T-cell (primary cell): Measurements from ENCODE around the gene SHROOM3. TPM values are rescaled to one million over a fixed set of nuclear protein-coding genes. Genes with fewer than 3 reads are reported as not detected.

ENCODE experiments used
- ATAC-seq, 4 experiments: fragments of 200-7000 bp in 3 of 4; fragments of 150-1000 bp in 1 of 4; cut with Tn5 transposase; replicated peaks in 1 of 4; 1 replicate in 3 of 4; 2 replicates in 1 of 4; pipeline ENCODE4 v1.10.0; 2021; ENCODE audit warnings: moderate library complexity in 3 of 4, mild to moderate bottlenecking in 2 of 4, moderate number of reproducible peaks in 1 of 4
- CTCF ChIA-PET, 2 donors: fragments of 300-600 bp; sonication (Branson Sonifier 250); formaldehyde crosslinking; loops; one replicate each; lab custom pipeline; 2022; ENCODE audit warnings: antibody characterized with exemption in 2 of 2; lab: Charles Lee
- POLR2A ChIA-PET, 2 donors: fragments of 300-600 bp; sonication (Branson Sonifier 250); formaldehyde crosslinking; loops; one replicate each; lab custom pipeline; 2022; ENCODE audit warnings: antibody characterized with exemption in 2 of 2; lab: Charles Lee
- DNase-seq, 35 experiments: peaks; one replicate each; pipeline versions ENCODE4 v3.0.0 to v3.0.0-alpha.2; 2013 to 2023
- H3K27ac ChIP-seq: one replicate; pipeline ENCODE4 v1.5.1; 2013; ENCODE audit warnings: low read length
- H3K27me3 ChIP-seq, 2 experiments: replicated peaks in 1 of 2; 1 replicate in 1 of 2; 2 replicates in 1 of 2; pipeline versions ENCODE4 v1.6.1 to v1.7.0; 2013; ENCODE audit warnings: low read length in 1 of 2, mixed read lengths in 1 of 2; ENCODE audit not compliant: control insufficient read depth in 2 of 2, insufficient read depth in 2 of 2; ENCODE audit errors: extremely low read depth in 1 of 2
- H3K36me3 ChIP-seq, 2 donors: 1 replicate in 1 of 2; 2 replicates in 1 of 2; pipeline versions ENCODE4 v1.6.1 to v1.7.0; 2013; ENCODE audit warnings: low read length in 1 of 2; ENCODE audit not compliant: control insufficient read depth in 2 of 2, insufficient read depth in 1 of 2; ENCODE audit errors: extremely low read depth in 1 of 2
- H3K4me1 ChIP-seq, 2 experiments: 1 replicate in 1 of 2; 2 replicates in 1 of 2; pipeline versions ENCODE4 v1.6.1 to v1.7.0; 2013; ENCODE audit warnings: low read length in 2 of 2, mixed read lengths in 1 of 2; ENCODE audit not compliant: insufficient read depth in 2 of 2, control insufficient read depth in 1 of 2; ENCODE audit errors: extremely low read depth in 1 of 2
- H3K4me3 ChIP-seq, 2 donors: 1 replicate in 1 of 2; 2 replicates in 1 of 2; pipeline versions ENCODE4 v1.5.1 to v1.7.0; 2013; ENCODE audit warnings: mild to moderate bottlenecking in 2 of 2, low read length in 1 of 2, moderate library complexity in 1 of 2; ENCODE audit not compliant: control insufficient read depth in 1 of 2; ENCODE audit errors: extremely low read depth in 1 of 2
- H3K9me3 ChIP-seq: 2 replicates; pipeline ENCODE4 v1.7.0; 2013
- H3K27ac Mint-ChIP-seq, 2 donors: one replicate each; pipeline ENCODE4 v1.8.0; 2020 to 2021; ENCODE audit warnings: mild to moderate bottlenecking in 2 of 2, mixed read lengths in 2 of 2
- H3K27me3 Mint-ChIP-seq, 2 donors: one replicate each; pipeline ENCODE4 v1.8.0; 2021 to 2022; ENCODE audit warnings: mixed read lengths in 2 of 2
- H3K36me3 Mint-ChIP-seq: one replicate; pipeline ENCODE4 v1.8.0; 2021; ENCODE audit warnings: mixed read lengths
- H3K4me1 Mint-ChIP-seq, 3 donors: one replicate each; pipeline ENCODE4 v1.8.0; 2020 to 2022; ENCODE audit warnings: mixed read lengths in 3 of 3, mild to moderate bottlenecking in 1 of 3
- H3K4me3 Mint-ChIP-seq, 3 donors: one replicate each; pipeline ENCODE4 v1.8.0; 2020 to 2022; ENCODE audit warnings: mild to moderate bottlenecking in 3 of 3, mixed read lengths in 3 of 3, moderate library complexity in 3 of 3
- H3K9me3 Mint-ChIP-seq, 3 donors: one replicate each; pipeline ENCODE4 v1.8.0; 2020 to 2022; ENCODE audit warnings: mixed read lengths in 3 of 3
- WGBS: methylation state at CpG from one replicate; pipeline ENCODE4 v1.1.5; 2013; ENCODE audit warnings: missing lambda C conversion rate; ENCODE audit not compliant: insufficient coverage; 5-methylcytosine and 5-hydroxymethylcytosine counted together
- total RNA-seq, 35 experiments: library from RNA in 6 of 35; stranded (reverse) in 6 of 35; fragments of 120-200 nt in 1 of 35; gene quantifications; one replicate each; pipeline versions ENCODE4 v1.2.1 to v1.2.4 and lab custom pipeline; 2013 to 2026

The SHROOM3 gene
- total RNA-seq, 5 donors from 2014 or later (not counting 1 experiment from before 2014, with no cell fraction given) = 0.22 to 1.1 (median 0.33) TPM; not detected in 2

DNA sequence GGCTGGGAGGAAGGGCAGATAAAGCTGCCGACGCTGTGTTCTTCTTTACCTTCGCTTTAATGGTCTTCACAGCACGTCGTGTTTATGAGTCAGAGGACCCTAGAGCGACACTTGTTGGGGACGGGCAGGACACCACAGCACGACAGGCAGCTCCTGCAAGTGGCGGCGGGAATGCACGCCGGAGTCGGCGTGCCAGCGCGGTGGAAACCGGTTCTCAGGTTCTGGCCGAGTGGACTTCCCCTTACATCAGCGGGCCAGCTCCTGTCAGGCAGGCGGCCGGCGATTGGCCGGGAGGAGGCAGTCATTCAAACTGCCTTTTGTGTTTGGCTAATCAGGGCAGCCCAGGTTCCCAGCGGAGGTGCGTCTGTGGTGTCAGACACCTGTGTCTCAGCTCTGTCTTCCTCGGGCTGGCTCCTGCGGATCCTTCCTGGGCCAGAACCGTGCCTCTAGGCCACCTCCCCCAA is 150.9 kb downstream of the SHROOM3 start:
- H3K4me1 Mint-ChIP-seq = peaks cover 6 to 10% (median 9%) of the 10 kb centered on the region in 3 donors
- H3K27ac ChIP-seq = no peak overlapping the region
- 15% methylated on average over 28 of the region's 28 CpGs for WGBS
- peaks cover 0 to 6% of the 10 kb centered on the region in 2 experiments for H3K4me1 ChIP-seq
- H3K4me3 Mint-ChIP-seq = peak overlapping the region; percentile 37 to 53 (median 52)
- ChIA-PET POLR2A (no interaction called here), CTCF (interaction anchor here in 1 of 2 donors (0.6 kb wide), 1 partner anchor 409 kb away, joined by 9 read pairs; no protein-coding TSS in a partner anchor)
- H3K27me3 ChIP-seq = peaks cover 4 to 19% of the 10 kb centered on the region in 2 experiments
- no peaks in the 10 kb centered on the region for H3K9me3 ChIP-seq
- peak in 2 of 4 experiments; percentile 41 to 58 for ATAC-seq
- peak overlapping the region in 1 of 2 donors; percentile 46 for H3K4me3 ChIP-seq
- H3K36me3 Mint-ChIP-seq = no peaks in the 10 kb centered on the region
- H3K27me3 Mint-ChIP-seq = peaks cover 54 to 59% of the 10 kb centered on the region in 2 donors
- no peaks in the 10 kb centered on the region for H3K9me3 Mint-ChIP-seq
- DNase-seq = peak in 12 of 35 experiments; percentile 0 to 12 (median 4)
- no peak overlapping the region for H3K27ac Mint-ChIP-seq
- no peaks in the 10 kb centered on the region for H3K36me3 ChIP-seq

GRCh38 chr4:76588274-76588673 is 153.2 kb downstream of the SHROOM3 start:
- WGBS = 71% methylated on average over 1 of the region's 2 CpGs
- Mint-ChIP-seq H3K27ac (no peak overlapping the region), H3K9me3 (no peaks in the 10 kb centered on the region), H3K27me3 (peaks cover 40 to 47% of the 10 kb centered on the region in 2 donors), H3K4me3 (no peak overlapping the region), H3K4me1 (peaks cover 6 to 10% (median 9%) of the 10 kb centered on the region in 3 donors), H3K36me3 (no peaks in the 10 kb centered on the region)
- ChIA-PET CTCF (no interaction called here), POLR2A (no interaction called here)
- H3K36me3 ChIP-seq = no peaks in the 10 kb centered on the region
- H3K27ac ChIP-seq = no peak overlapping the region
- peaks cover 4 to 15% of the 10 kb centered on the region in 2 experiments for H3K27me3 ChIP-seq
- H3K9me3 ChIP-seq = no peaks in the 10 kb centered on the region
- no peak for DNase-seq
- peaks cover 0 to 6% of the 10 kb centered on the region in 2 experiments for H3K4me1 ChIP-seq
- H3K4me3 ChIP-seq = no peak overlapping the region
- no peak for ATAC-seq

- POLR2A ChIA-PET = no interaction called here
- H3K27me3 Mint-ChIP-seq = peaks cover 34 to 39% of the 10 kb centered on the region in 2 donors
- H3K27ac Mint-ChIP-seq = no peak overlapping the region
- H3K9me3 Mint-ChIP-seq = no peaks in the 10 kb centered on the region
- WGBS = 20% methylated on average over 1 of the region's 1 CpG
- H3K36me3 ChIP-seq = no peaks in the 10 kb centered on the region
- H3K27me3 ChIP-seq = peaks cover 4 to 15% of the 10 kb centered on the region in 2 experiments
- H3K9me3 ChIP-seq = no peaks in the 10 kb centered on the region
- peaks cover 0 to 6% of the 10 kb centered on the region in 2 experiments for H3K4me1 ChIP-seq
- no peak for DNase-seq
- H3K27ac ChIP-seq = no peak overlapping the region
- H3K4me3 ChIP-seq = no peak overlapping the region
- H3K4me3 Mint-ChIP-seq = no peak overlapping the region
- ATAC-seq = no peak
- no peaks in the 10 kb centered on the region for H3K36me3 Mint-ChIP-seq
- peaks cover 6 to 10% (median 9%) of the 10 kb centered on the region in 3 donors for H3K4me1 Mint-ChIP-seq
- CTCF ChIA-PET = no interaction called here
Observed at GRCh38 chr4:76589402-76589801, 154.4 kb downstream of the SHROOM3 start.

DNA sequence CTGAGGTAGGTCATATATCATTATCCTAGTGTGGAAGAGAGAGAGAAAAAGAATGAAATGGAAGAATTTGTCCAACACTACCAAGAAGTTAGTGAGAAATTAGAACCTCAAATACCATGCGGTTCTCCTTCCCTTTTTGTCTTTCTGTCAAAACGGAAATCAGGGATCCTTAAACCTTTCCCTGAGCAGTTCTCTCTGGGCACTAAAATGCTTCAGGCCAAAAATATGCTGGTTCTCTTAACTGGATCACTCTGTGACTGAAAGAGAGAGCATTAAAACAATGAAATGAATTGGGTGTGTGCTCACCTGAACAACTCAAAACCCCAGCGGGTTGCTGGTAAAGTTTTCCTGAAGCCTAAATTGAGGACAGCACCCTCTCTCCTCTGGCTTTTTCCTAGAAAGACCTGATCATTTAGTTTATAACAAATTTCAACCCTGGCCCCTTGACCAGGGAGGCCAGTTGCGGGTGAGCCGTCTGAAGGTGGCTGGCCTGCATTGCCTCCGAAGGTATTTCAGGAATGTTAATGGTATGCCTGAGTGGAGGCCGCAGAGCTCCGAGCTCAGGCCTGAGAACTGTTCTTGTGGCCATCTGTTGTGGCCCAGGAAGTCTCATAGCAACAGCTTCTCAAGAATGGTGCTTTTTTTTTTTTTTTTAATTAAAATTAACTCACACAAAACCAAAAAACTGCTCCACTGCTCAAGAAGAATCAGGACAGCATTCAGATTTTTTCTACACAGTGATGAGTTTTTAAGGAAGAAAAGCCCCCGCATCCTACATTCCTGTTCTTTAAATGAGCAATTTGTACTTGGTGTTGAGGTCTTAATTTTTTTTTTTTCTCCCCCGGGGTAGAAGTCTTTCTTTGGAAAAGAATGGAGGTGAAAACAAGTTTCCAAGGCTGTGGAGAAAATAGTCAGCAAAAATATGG is 155.1 kb downstream of the SHROOM3 start:
- Histone ChIP-seq H3K27ac (no peak overlapping the region), H3K9me3 (no peaks in the 10 kb centered on the region), H3K27me3 (peaks cover 4 to 15% of the 10 kb centered on the region in 2 experiments), H3K4me3 (no peak overlapping the region), H3K36me3 (no peaks in the 10 kb centered on the region), H3K4me1 (peaks cover 0 to 6% of the 10 kb centered on the region in 2 experiments)
- no peak for ATAC-seq
- Mint-ChIP-seq H3K4me3 (no peak overlapping the region), H3K27me3 (peaks cover 29 to 36% of the 10 kb centered on the region in 2 donors), H3K36me3 (no peaks in the 10 kb centered on the region), H3K4me1 (peaks cover 6 to 10% (median 9%) of the 10 kb centered on the region in 3 donors), H3K9me3 (no peaks in the 10 kb centered on the region), H3K27ac (no peak overlapping the region)
- 93% methylated on average over 5 of the region's 10 CpGs for WGBS
- no peak for DNase-seq
- POLR2A ChIA-PET = no interaction called here
- CTCF ChIA-PET = interaction anchor here in 1 of 2 donors (0.6 to 0.7 kb wide), 3 partner anchors 10 to 674 kb away, joined by 3 to 8 read pairs (median 6); no protein-coding TSS in a partner anchor

GRCh38 chr4:76590798-76591281 is 155.8 kb downstream of the SHROOM3 start:
- CTCF ChIA-PET = no interaction called here
- Histone ChIP-seq H3K36me3 (no peaks in the 10 kb centered on the region), H3K4me3 (no peak overlapping the region), H3K4me1 (peaks cover 0 to 4% of the 10 kb centered on the region in 2 experiments), H3K27ac (no peak overlapping the region), H3K27me3 (peaks cover 4 to 13% of the 10 kb centered on the region in 2 experiments), H3K9me3 (no peaks in the 10 kb centered on the region)
- DNase-seq (no peak), ATAC-seq (no peak)
- H3K27ac Mint-ChIP-seq = no peak overlapping the region
- H3K27me3 Mint-ChIP-seq = peaks cover 26 to 32% of the 10 kb centered on the region in 2 donors
- WGBS = no CpG with 5 or more reads among the region's 6 CpGs
- no peaks in the 10 kb centered on the region for H3K36me3 Mint-ChIP-seq
- H3K4me1 Mint-ChIP-seq = peaks cover 5 to 6% (median 6%) of the 10 kb centered on the region in 3 donors
- H3K4me3 Mint-ChIP-seq = no peak overlapping the region
- POLR2A ChIA-PET = no interaction called here
- no peaks in the 10 kb centered on the region for H3K9me3 Mint-ChIP-seq

GRCh38 chr4:76591992-76592391 is 157.0 kb downstream of the SHROOM3 start:
- ATAC-seq (no peak), DNase-seq (no peak)
- ChIA-PET CTCF (no interaction called here), POLR2A (no interaction called here)
- Mint-ChIP-seq H3K36me3 (no peaks in the 10 kb centered on the region), H3K27ac (no peak overlapping the region), H3K27me3 (peaks cover 19 to 35% of the 10 kb centered on the region in 2 donors), H3K4me1 (no peaks in the 10 kb centered on the region), H3K4me3 (no peak overlapping the region), H3K9me3 (no peaks in the 10 kb centered on the region)
- WGBS = 92% methylated on average over 3 of the region's 3 CpGs
- Histone ChIP-seq H3K4me1 (no peaks in the 10 kb centered on the region), H3K36me3 (no peaks in the 10 kb centered on the region), H3K4me3 (no peak overlapping the region), H3K27ac (no peak overlapping the region), H3K27me3 (peaks cover 0 to 8% of the 10 kb centered on the region in 2 experiments), H3K9me3 (no peaks in the 10 kb centered on the region)
